Stimulated activated CD8-positive, alpha-beta memory T cell treated with anti-CD3 and anti-CD28 coated beads, Interleukin-2, amount 100 ng/mL, for 48 hours (primary cell): Measurements from ENCODE around the gene PDE4DIP.
"Not testable (repeated sequence)": the region's sequence is repeated elsewhere in the genome, so short reads cannot be mapped to it uniquely, and the experiment has no call there.

Source experiments
- DNase-seq, 2 donors: peaks; one replicate each; pipeline ENCODE4 v3.0.0-alpha.2; 2020; ENCODE audit warnings: low read depth in 2 of 2

PDE4DIP gene

GRCh38 chr1:148874408-148875388, 30.5 kb downstream of the PDE4DIP start:
- not testable (repeated sequence) for DNase-seq

- not testable (repeated sequence) for DNase-seq
Observed at GRCh38 chr1:148879812-148880416, 35.7 kb downstream of the PDE4DIP start.

- not testable (repeated sequence) for DNase-seq
Observed at GRCh38 chr1:148881261-148881660, 37.0 kb downstream of the PDE4DIP start.

- not testable (repeated sequence) for DNase-seq
Observed at GRCh38 chr1:148885219-148885618, 41.0 kb downstream of the PDE4DIP start.

- DNase-seq = not testable (repeated sequence)
Observed at GRCh38 chr1:148886293-148886692, 42.1 kb downstream of the PDE4DIP start.

DNA sequence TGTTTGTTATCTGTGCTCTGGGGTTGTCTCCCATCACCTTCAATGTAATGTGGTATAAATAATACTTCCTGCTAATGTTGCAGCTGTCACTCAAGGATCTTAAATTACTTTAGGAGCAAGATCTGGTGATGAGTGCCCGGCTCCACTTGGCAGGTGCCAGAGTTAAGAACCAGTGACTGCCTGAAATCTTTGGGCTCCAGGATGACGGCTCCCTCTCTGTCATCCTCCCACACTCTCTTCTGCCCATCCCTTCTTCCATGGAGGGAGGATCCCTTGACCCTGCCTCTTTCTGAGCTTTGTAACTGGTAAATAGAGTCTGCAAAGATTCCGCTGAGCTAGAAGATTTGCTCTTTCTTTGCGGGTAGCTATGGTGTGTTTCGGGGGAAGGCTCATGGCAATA, 44.4 kb downstream of the PDE4DIP start:
- DNase-seq = not testable (repeated sequence)

DNA sequence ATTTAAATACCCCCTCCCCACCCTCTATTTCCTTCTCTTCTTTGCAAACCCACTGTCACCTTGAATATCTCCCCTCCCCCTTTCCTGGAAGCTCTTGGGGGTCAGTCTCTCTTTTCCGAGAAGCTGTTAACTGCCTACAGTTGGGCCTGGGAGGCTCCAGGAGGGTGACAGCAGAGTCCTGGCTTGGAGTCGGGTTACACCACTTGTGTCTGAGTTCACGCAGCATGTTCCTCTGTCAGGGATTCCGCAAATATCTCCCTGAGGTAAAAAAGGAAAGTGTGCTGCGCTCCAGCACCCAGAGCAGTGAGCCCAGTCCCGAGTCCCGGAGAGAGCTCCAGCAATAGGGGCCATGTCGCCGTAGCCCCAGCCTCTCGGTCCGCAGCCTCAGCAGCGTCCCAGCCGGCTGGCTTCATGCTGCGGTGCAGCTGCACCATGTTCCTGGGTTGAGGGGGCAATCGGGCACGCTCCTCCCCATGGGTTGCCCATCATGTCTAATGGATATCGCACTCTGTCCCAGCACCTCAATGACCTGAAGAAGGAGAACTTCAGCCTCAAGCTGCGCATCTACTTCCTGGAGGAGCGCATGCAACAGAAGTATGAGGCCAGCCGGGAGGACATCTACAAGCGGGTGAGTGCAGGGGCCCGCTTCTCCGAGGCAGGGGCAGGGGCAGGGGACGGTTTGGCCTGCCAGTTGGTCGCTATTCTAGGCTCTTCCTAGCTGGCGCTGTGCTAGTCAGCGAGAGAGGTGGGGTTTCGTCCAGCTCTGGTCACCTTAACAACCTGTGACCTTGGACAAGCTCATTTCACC, 45.2 kb downstream of the PDE4DIP start:
- not testable (repeated sequence) for DNase-seq

DNA sequence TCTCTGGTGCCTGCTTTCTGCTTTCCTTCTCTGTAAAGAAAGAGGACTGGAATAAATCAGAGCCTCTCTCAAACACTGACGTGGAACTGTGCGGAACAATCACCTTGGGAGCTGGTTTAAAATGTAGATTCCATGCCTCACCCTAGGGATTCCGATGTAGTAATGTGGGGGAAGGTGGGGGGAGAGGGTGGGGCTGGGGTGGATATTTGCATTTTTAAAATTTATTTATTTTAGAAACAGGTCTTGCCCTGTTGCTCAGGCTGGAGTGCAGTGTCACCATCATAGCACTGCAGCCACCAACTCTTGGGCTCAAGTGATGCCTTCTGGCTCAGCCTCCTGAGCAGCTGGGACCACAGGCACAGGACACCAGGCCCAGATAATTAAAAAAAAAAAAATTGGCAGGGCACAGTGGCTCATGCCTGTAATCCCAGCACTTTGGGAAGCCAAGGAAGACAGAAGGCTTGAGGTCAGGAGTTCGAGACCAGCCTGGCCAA, 45.9 kb downstream of the PDE4DIP start:
- DNase-seq = not testable (repeated sequence)

GRCh38 chr1:148894360-148895352, 50.4 kb downstream of the PDE4DIP start:
- DNase-seq = not testable (repeated sequence)

GRCh38 chr1:148900026-148900425, 55.8 kb downstream of the PDE4DIP start:
- not testable (repeated sequence) for DNase-seq

GRCh38 chr1:148900691-148901090, 56.5 kb downstream of the PDE4DIP start:
- DNase-seq = not testable (repeated sequence)

- not testable (repeated sequence) for DNase-seq
Observed at GRCh38 chr1:148901150-148901952, 57.1 kb downstream of the PDE4DIP start.

- not testable (repeated sequence) for DNase-seq
Observed at GRCh38 chr1:148901953-148902341, 57.7 kb downstream of the PDE4DIP start.

DNA sequence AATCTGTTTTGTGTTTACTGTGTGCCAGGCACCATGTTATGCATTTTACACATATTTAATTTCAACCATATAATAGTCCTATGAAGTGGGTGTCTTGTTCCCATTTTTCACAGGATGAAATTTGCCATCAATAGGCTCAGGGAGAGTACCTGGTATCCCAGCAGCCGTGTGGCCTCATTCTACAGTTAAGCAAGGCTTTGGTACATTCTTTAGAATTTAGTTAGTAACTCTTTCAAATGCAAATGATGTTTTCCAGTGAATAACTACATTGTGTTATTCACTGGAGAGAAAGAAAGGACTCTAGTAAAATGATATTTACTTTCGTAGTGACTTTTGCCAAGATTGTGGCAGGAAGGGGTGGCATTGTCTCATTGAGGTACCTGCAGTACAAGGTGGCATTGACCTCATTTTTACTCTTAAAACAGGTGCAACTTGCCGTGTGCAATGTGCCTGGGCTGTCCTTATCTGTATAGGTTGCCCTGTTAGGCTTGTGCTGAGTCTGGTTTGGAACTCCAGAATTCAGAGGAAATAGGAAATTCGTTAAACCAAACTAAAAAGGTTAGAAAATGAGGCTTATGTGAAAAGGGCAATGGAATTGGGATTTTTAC, 65.1 kb downstream of the PDE4DIP start:
- DNase-seq = not testable (repeated sequence)

DNA sequence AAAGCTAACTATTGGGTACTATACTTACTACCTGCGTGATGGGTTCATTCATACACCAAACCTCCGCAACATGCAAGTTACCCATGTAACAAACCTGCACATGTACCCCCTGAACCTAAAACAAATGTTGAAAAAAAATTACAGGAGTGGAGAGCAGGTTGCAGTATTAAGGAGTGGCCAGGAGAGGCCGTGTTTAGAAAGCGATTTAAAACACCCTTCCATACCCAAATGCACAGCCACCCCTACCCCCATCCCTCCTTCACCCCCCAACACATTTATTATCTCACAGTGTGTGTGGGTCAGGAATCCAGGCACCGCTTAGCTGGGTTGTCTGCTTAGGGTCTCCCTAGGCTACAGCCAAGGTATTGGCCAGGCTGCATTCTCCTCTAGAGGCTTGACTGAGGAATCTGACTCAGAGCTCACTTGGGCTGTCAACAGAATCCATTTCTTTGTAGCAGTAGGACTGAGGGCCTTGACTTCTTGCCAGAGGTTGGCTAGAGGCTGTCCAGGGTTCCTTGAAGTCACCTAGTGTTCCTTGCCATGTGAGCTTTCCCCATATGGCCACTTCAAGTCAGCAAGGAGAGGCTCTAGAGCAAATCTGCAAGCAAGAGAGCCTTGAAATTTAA, 67.2 kb downstream of the PDE4DIP start:
- DNase-seq = not testable (repeated sequence)

DNA sequence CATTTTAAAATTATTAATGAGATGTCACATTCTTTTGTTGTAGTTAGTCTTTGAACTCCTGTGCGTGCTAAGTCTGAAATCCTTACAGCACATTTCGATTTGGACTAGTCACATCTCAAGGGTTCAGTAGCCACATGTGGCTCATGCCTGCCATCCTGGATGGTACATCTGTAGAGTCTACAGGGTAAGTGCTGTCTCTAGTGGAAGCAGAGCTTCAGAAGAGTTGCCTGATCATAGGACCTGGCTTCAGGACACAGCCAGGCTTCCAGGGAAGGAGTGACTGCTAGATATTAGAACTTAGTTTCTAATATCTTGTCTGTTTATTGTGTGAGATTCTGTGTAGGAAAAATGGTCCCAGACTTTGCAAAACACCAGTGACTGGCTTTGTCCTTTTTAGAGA, 72.0 kb downstream of the PDE4DIP start:
- DNase-seq = not testable (repeated sequence)

DNA sequence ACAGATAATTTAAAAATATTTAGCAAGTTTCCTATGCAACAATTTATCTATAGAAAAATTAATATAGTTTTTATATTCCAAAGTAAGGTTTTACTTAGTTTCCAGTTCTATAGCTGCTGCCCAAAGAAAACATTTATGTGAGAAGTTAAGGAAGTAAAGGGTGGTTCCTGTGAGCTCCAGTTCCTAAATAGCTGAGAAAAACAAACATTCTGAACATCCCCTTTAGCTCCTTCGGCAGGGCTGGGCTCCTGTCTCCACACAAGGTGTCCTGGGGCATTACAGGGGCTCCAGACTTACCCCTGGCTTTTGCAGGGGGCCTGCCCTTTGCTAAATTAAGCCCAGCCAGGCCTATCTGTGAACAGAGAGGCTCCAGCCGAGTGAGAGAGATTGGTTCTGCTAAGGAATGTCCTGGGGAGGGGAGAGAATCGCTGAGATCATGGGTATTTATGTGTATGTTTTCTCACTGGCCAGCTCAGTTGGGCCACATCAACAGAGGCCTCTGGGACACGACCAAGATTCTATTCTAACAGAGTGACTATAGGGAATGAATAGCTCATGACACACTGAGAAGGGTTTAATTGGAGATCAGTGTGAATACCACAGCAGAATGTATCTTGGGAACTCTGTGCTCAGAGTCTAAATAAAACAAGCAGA, 72.6 kb downstream of the PDE4DIP start:
- not testable (repeated sequence) for DNase-seq

DNA sequence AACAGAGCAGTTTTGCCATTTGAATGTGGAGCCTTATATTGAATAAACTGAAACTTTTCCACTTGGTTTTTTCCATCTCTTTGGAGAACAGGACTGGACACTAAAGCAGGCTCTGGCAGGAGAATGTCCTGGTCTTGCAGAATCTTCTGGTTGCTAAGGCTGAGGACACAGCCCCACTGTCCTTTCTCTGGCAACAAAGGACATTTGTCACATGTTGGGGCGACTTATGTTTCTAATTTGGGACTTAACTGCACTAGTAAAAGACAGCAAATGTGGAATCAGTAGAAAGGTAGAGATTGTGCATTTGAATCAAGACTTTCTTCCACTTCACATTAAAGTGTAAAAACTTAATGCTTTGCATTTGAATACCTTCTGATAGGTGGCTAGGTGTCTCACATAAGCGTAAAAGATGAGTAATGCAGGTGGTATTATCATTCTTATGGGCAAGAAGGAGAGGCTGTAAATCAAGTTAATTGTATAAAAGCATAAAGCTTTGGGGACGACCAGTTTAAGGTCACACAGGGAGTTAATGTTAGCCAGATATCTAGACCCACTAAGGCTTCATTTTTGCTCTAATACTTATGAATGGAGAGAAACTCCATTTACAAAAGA, 74.7 kb downstream of the PDE4DIP start:
- not testable (repeated sequence) for DNase-seq
